Fibroblast of lung (primary cell): ENCODE data around the gene HNRNPH3.

Source experiments
- EZH2 ChIP-seq: IDR thresholded peaks from 2 replicates; pipeline ENCODE4 v1.5.1; 2012; ENCODE audit warnings: low read length, control low read depth, mild to moderate bottlenecking; ENCODE audit errors: missing control alignments
- TF ChIP-seq, protein P1 (sequence below), 2 donors: IDR thresholded peaks in 1 of 2; conservative IDR thresholded peaks in 1 of 2; 1 replicate in 1 of 2; 2 replicates in 1 of 2; pipeline ENCODE4 v1.5.1; 2011 to 2012; ENCODE audit warnings: low read length in 2 of 2, control low read depth in 1 of 2, inconsistent platforms in 1 of 2, low read depth in 1 of 2, mild to moderate bottlenecking in 1 of 2

DNA sequence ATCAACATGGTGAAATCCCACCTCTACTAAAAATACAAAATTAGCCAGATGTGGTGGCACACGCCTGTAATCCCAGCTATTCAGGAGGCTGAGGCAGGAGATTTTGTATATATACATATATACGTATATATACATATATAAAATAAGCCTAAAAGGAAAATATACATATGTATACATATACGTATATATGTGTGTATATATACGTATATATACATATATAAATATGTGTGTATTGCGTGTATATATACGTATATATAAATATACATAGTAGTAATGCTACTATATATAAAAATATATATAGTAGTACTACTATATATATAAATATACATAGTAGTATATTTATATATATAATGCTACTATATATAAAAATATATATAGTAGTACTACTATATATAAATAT lies 27.3 kb downstream of the HNRNPH3 start:
- TF ChIP-seq, protein P1, sequence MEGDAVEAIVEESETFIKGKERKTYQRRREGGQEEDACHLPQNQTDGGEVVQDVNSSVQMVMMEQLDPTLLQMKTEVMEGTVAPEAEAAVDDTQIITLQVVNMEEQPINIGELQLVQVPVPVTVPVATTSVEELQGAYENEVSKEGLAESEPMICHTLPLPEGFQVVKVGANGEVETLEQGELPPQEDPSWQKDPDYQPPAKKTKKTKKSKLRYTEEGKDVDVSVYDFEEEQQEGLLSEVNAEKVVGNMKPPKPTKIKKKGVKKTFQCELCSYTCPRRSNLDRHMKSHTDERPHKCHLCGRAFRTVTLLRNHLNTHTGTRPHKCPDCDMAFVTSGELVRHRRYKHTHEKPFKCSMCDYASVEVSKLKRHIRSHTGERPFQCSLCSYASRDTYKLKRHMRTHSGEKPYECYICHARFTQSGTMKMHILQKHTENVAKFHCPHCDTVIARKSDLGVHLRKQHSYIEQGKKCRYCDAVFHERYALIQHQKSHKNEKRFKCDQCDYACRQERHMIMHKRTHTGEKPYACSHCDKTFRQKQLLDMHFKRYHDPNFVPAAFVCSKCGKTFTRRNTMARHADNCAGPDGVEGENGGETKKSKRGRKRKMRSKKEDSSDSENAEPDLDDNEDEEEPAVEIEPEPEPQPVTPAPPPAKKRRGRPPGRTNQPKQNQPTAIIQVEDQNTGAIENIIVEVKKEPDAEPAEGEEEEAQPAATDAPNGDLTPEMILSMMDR (conservative IDR thresholded peaks at IDR 0.05 in 1 of 2, IDR thresholded peaks at IDR 0.05 in 1 of 2; ENCODE audit: low read depth in 1 of 2, low read length in 2 of 2), result no peak
- TF ChIP-seq EZH2, result no peak
